Vagina (tissue), 2 donors: ENCODE data around the gene AIMP1.

Experiments used
- POLR2A ChIP-seq, 2 donors: fragments of 450-650 bp; IDR thresholded peaks; one replicate each; pipeline ENCODE4 v1.6.1; 2017; ENCODE audit warnings: antibody characterized with exemption in 2 of 2, mild to moderate bottlenecking in 2 of 2, moderate library complexity in 2 of 2
- TF ChIP-seq, protein P1 (sequence below), 3 experiments: fragments of 450-650 bp in 2 of 3; fragments of 200-600 bp in 1 of 3; sonication (generic) in 1 of 3; IDR thresholded peaks; one replicate each; pipeline ENCODE4 v1.5.1; 2017 to 2019; ENCODE audit warnings: antibody characterized with exemption in 3 of 3, mild to moderate bottlenecking in 2 of 3, moderate library complexity in 2 of 3

DNA sequence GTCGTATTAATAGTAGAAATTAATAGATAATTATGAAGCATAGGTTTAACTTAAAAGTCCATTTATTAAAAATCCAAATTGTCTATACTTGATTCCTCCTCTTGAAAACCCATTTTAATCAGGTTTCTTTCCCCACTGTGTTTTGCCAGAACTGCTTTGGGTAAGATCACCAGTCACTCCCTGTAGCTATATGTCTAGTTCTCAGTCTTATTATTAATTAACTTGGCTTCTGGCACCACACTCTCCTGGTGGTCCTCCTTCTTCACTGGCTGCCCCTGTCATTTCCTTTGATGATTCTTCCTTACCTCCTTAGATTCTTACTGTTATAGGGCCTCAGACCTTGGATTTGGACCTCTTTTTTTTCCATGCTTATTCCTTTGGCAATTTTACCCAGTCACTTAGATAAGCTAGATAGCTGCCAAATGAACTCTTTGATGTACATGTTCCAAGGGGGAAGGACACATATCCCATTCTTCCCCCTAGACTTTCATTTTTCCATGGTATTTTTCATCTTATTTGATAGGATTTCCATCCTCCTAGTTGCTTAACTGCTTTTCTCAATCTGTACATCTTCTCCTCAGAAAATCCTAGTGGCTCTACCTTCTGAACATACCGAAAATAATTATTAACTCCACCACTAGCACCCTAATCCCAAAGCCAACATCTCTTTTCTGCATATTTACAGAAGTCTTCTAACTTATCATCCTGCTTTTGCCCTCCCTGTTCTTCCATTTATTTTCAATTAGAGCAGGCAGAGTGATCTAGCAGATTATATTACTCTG, 27.7 kb downstream of the AIMP1 start:
- TF ChIP-seq, protein P1, sequence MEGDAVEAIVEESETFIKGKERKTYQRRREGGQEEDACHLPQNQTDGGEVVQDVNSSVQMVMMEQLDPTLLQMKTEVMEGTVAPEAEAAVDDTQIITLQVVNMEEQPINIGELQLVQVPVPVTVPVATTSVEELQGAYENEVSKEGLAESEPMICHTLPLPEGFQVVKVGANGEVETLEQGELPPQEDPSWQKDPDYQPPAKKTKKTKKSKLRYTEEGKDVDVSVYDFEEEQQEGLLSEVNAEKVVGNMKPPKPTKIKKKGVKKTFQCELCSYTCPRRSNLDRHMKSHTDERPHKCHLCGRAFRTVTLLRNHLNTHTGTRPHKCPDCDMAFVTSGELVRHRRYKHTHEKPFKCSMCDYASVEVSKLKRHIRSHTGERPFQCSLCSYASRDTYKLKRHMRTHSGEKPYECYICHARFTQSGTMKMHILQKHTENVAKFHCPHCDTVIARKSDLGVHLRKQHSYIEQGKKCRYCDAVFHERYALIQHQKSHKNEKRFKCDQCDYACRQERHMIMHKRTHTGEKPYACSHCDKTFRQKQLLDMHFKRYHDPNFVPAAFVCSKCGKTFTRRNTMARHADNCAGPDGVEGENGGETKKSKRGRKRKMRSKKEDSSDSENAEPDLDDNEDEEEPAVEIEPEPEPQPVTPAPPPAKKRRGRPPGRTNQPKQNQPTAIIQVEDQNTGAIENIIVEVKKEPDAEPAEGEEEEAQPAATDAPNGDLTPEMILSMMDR (IDR thresholded peaks at IDR 0.05) = no peak
- TF ChIP-seq POLR2A (IDR thresholded peaks at IDR 0.05) = no peak
